PC-3 (cell line): ENCODE results near the gene TMEM231.

Experiments used
- CTCF ChIP-seq: fragments of 300-600 bp; sonication (generic); conservative IDR thresholded peaks from 2 replicates; pipeline ENCODE4 v1.5.1; 2017; ENCODE audit warnings: antibody characterized with exemption, low read depth, mild to moderate bottlenecking, low read length
- EZH2 ChIP-seq: fragments of 300-600 bp; sonication (generic); IDR thresholded peaks from one replicate; pipeline ENCODE4 v1.6.1; 2017; ENCODE audit warnings: antibody characterized with exemption, mild to moderate bottlenecking, low read length; ENCODE audit not compliant: unreplicated experiment

GRCh38 chr16:75566758-75567255 lies 10.8 kb upstream of the TMEM231 start:
- TF ChIP-seq CTCF (no peak), EZH2 (no peak)
